COLO668 (cell line): Measurements from ENCODE around the gene CGREF1.
A peak's percentile ranks its signal among the peaks of the same experiment; 100 is the strongest.
"Not testable (repeated sequence)": the region's sequence is repeated elsewhere in the genome, so short reads cannot be mapped to it uniquely, and the experiment has no call there.

Source experiments
- DNase-seq: peaks from one replicate; lab custom pipeline; 2025; ENCODE audit not compliant: unreplicated experiment; lab: John Stamatoyannopoulos, UW

Gene CGREF1

GRCh38 chr2:27137322-27137935 is 18.5 kb upstream of the CGREF1 start:
- DNase-seq: no peak

GRCh38 chr2:27136751-27137150 is 17.8 kb upstream of the CGREF1 start:
- no peak for DNase-seq

GRCh38 chr2:27135478-27135955 is 16.6 kb upstream of the CGREF1 start:
- no peak for DNase-seq

GRCh38 chr2:27134781-27135477 is 16.0 kb upstream of the CGREF1 start:
- DNase-seq: no peak

GRCh38 chr2:27133905-27134780 is 15.2 kb upstream of the CGREF1 start, which contains the start of gene PREB:
Gene PREB, minus strand, starts transcription at chr2:27134636. Its CDS starts 215 bp downstream, at chr2:27134421.
- peak; percentile 98 for DNase-seq

GRCh38 chr2:27133195-27133875 is 14.4 kb upstream of the CGREF1 start:
- no peak for DNase-seq

GRCh38 chr2:27131429-27131828 is 12.5 kb upstream of the CGREF1 start:
- DNase-seq: no peak

- no peak for DNase-seq
These were observed 11.5 kb upstream of the CGREF1 start for GRCh38 chr2:27130396-27130795.

GRCh38 chr2:27128668-27129571 is 10.0 kb upstream of the CGREF1 start:
- no peak for DNase-seq

GRCh38 chr2:27127883-27128667 is 9.1 kb upstream of the CGREF1 start:
- no peak for DNase-seq

GRCh38 chr2:27126252-27126710 is 7.4 kb upstream of the CGREF1 start:
- no peak for DNase-seq

- DNase-seq: no peak
These were observed 6.2 kb upstream of the CGREF1 start for GRCh38 chr2:27125104-27125503.

- peak; percentile 53 for DNase-seq
These were observed 4.6 kb upstream of the CGREF1 start, which contains the start of gene ABHD1 for GRCh38 chr2:27123302-27124150. Gene ABHD1, plus strand, starts transcription at chr2:27123815. Its CDS starts 134 bp downstream, at chr2:27123949.

- no peak for DNase-seq
These were observed 3.9 kb upstream of the CGREF1 start for GRCh38 chr2:27122791-27123190.

GRCh38 chr2:27121906-27122305 is 3.0 kb upstream of the CGREF1 start:
- DNase-seq: no peak

GRCh38 chr2:27119330-27119670 is 372 bp upstream of the CGREF1 start:
- not testable (repeated sequence) for DNase-seq

- no peak for DNase-seq
These were observed 868 bp downstream of the CGREF1 start for GRCh38 chr2:27117995-27118524.

GRCh38 chr2:27115519-27115918 is 3.4 kb downstream of the CGREF1 start:
- DNase-seq: no peak
